H1 (cell line): Measurements from ENCODE around the gene PCDHA1. TPM values are rescaled to one million over a fixed set of nuclear protein-coding genes. Genes with fewer than 3 reads are reported as not detected.
A peak's percentile ranks its signal among the peaks of the same experiment; 100 is the strongest.

Experiments
- CTCF ChIA-PET: fragments of 300-600 bp; sonication (Branson Sonifier 250); formaldehyde crosslinking; loops from one replicate; lab custom pipeline; 2021; ENCODE audit not compliant: partially characterized antibody; lab: Charles Lee
- POLR2A ChIA-PET: fragments of 300-600 bp; sonication (Branson Sonifier 250); formaldehyde crosslinking; loops from one replicate; lab custom pipeline; 2021; ENCODE audit warnings: inconsistent platforms; ENCODE audit not compliant: partially characterized antibody; lab: Charles Lee
- DNase-seq, 2 experiments: peaks; one replicate each; pipeline versions ENCODE4 v3.0.0 to v3.0.0-alpha.2; 2010 to 2022; ENCODE audit warnings: low spot score in 2 of 2, low read depth in 1 of 2, mixed read lengths in 1 of 2
- FAIRE-seq: peaks from 2 replicates; lab custom pipeline; 2011; peaks lifted over from hg19 to GRCh38; lab: Jason Lieb, UNC
- H2AFZ ChIP-seq: 2 replicates; pipeline ENCODE4 v1.8.1; 2012; ENCODE audit warnings: low read length, inconsistent platforms
- H2AK5ac ChIP-seq: 2 replicates; pipeline ENCODE4 v1.6.1; 2013; ENCODE audit warnings: low read depth, low read length
- H2BK120ac ChIP-seq: replicated peaks from 2 replicates; pipeline ENCODE3; 2013; ENCODE audit warnings: low read depth, low read length, inconsistent platforms
- H2BK12ac ChIP-seq: 2 replicates; pipeline ENCODE4 v1.6.1; 2013; ENCODE audit warnings: low read depth, low read length
- H2BK15ac ChIP-seq: 2 replicates; pipeline ENCODE4 v1.6.1; 2013; ENCODE audit warnings: low read length
- H2BK20ac ChIP-seq: 2 replicates; pipeline ENCODE4 v1.6.1; 2013; ENCODE audit warnings: low read length
- H2BK5ac ChIP-seq: 2 replicates; pipeline ENCODE4 v1.6.1; 2013; ENCODE audit warnings: low read depth, low read length
- H3K14ac ChIP-seq: 2 replicates; pipeline ENCODE4 v1.6.1; 2013; ENCODE audit warnings: inconsistent platforms; ENCODE audit not compliant: insufficient read length
- H3K18ac ChIP-seq: 2 replicates; pipeline ENCODE4 v1.6.1; 2013; ENCODE audit warnings: low read length; ENCODE audit errors: extremely low read depth
- H3K23ac ChIP-seq: 2 replicates; pipeline ENCODE4 v1.6.1; 2013; ENCODE audit warnings: inconsistent platforms; ENCODE audit not compliant: insufficient read length
- H3K23me2 ChIP-seq: 2 replicates; pipeline ENCODE4 v1.6.1; 2013; ENCODE audit warnings: low read depth, low read length
- H3K27ac ChIP-seq: 2 replicates; pipeline ENCODE4 v1.6.1; 2011; ENCODE audit warnings: low read depth, low read length, inconsistent platforms
- H3K27me3 ChIP-seq, 4 experiments: replicated peaks in 1 of 4; 1 replicate in 1 of 4; 2 replicates in 3 of 4; pipeline versions ENCODE4 v1.6.1 to v1.8.1; 2011 to 2013; ENCODE audit warnings: low read length in 3 of 4, mild to moderate bottlenecking in 3 of 4, inconsistent platforms in 2 of 4, mixed read lengths in 2 of 4, moderate library complexity in 1 of 4; ENCODE audit not compliant: control insufficient read depth in 3 of 4, insufficient read depth in 3 of 4; ENCODE audit errors: extremely low read depth in 1 of 4
- H3K36me3 ChIP-seq, 4 experiments: 2 replicates each; pipeline versions ENCODE4 v1.6.1 to v1.8.1; 2011 to 2013; ENCODE audit warnings: mild to moderate bottlenecking in 4 of 4, low read length in 3 of 4, moderate library complexity in 2 of 4, control low read depth in 1 of 4, inconsistent platforms in 1 of 4; ENCODE audit not compliant: insufficient read depth in 4 of 4, control insufficient read depth in 2 of 4
- H3K4ac ChIP-seq: replicated peaks from 2 replicates; pipeline ENCODE3; 2013; ENCODE audit warnings: low read length, low read depth, mixed read lengths, inconsistent platforms; ENCODE audit not compliant: insufficient read length
- H3K4me1 ChIP-seq, 4 experiments: replicated peaks in 1 of 4; 1 replicate in 1 of 4; 2 replicates in 3 of 4; pipeline versions ENCODE4 v1.6.1 to v1.8.1; 2011 to 2013; ENCODE audit warnings: low read length in 3 of 4, inconsistent platforms in 2 of 4, mixed read lengths in 1 of 4; ENCODE audit not compliant: insufficient read depth in 4 of 4, control insufficient read depth in 3 of 4
- H3K4me2 ChIP-seq, 2 experiments: 2 replicates each; pipeline versions ENCODE4 v1.6.1 to v1.8.1; 2011 to 2013; ENCODE audit warnings: low read depth in 2 of 2, low read length in 2 of 2, control low read depth in 1 of 2, inconsistent platforms in 1 of 2, mild to moderate bottlenecking in 1 of 2; ENCODE audit not compliant: insufficient read depth in 1 of 2
- H3K4me3 ChIP-seq, 4 experiments: fragments of 200-600, 300-600 bp in 1 of 4; sonication (generic), shearing (Covaris generic), sonication (Bioruptor Twin) in 1 of 4; 2 replicates each; pipeline versions ENCODE4 v1.5.1 to v1.8.1; 2011 to 2016; ENCODE audit warnings: low read length in 4 of 4, low read depth in 3 of 4, control low read depth in 2 of 4, inconsistent platforms in 2 of 4, mild to moderate bottlenecking in 2 of 4, mixed read lengths in 1 of 4, moderate library complexity in 1 of 4; ENCODE audit not compliant: insufficient read depth in 2 of 4; ENCODE audit errors: extremely low read depth in 1 of 4
- H3K56ac ChIP-seq: replicated peaks from 2 replicates; pipeline ENCODE3; 2013; ENCODE audit warnings: low read depth, mild to moderate bottlenecking, mixed read lengths, low read length, inconsistent platforms; ENCODE audit not compliant: insufficient read length
- H3K79me1 ChIP-seq: 2 replicates; pipeline ENCODE4 v1.6.1; 2013; ENCODE audit warnings: low read depth, low read length, control low read depth
- H3K79me2 ChIP-seq, 2 experiments: 2 replicates each; pipeline versions ENCODE4 v1.6.1 to v1.8.1; 2012 to 2013; ENCODE audit warnings: low read length in 2 of 2, mild to moderate bottlenecking in 2 of 2, inconsistent platforms in 1 of 2; ENCODE audit not compliant: insufficient read depth in 2 of 2, control insufficient read depth in 1 of 2
- H3K9ac ChIP-seq, 4 experiments: replicated peaks in 1 of 4; 1 replicate in 1 of 4; 2 replicates in 3 of 4; pipeline versions ENCODE4 v1.6.1 to v1.8.1; 2011 to 2013; ENCODE audit warnings: low read depth in 3 of 4, low read length in 3 of 4, control low read depth in 2 of 4, mild to moderate bottlenecking in 2 of 4, moderate library complexity in 2 of 4, inconsistent platforms in 1 of 4; ENCODE audit errors: extremely low read depth in 1 of 4
- H3K9me3 ChIP-seq, 2 experiments: 2 replicates each; pipeline versions ENCODE4 v1.6.1 to v1.8.1; 2012 to 2013; ENCODE audit warnings: mild to moderate bottlenecking in 2 of 2, moderate library complexity in 2 of 2, control low read depth in 1 of 2, inconsistent platforms in 1 of 2, low read depth in 1 of 2, low read length in 1 of 2, mixed read lengths in 1 of 2; ENCODE audit not compliant: insufficient read depth in 2 of 2
- H4K20me1 ChIP-seq, 2 experiments: replicated peaks in 1 of 2; 2 replicates each; pipeline versions ENCODE3 to v1.8.1; 2011 to 2013; ENCODE audit warnings: inconsistent platforms in 2 of 2, low read length in 2 of 2, mild to moderate bottlenecking in 1 of 2; ENCODE audit not compliant: insufficient read depth in 2 of 2, control insufficient read depth in 1 of 2
- H4K5ac ChIP-seq: 2 replicates; pipeline ENCODE4 v1.6.1; 2013; ENCODE audit warnings: low read length, low read depth, mixed read lengths, inconsistent platforms; ENCODE audit not compliant: insufficient read length
- H4K8ac ChIP-seq: 2 replicates; pipeline ENCODE4 v1.8.0; 2013; ENCODE audit warnings: mild to moderate bottlenecking, moderate library complexity, low read length, inconsistent platforms; ENCODE audit not compliant: insufficient read depth; ENCODE audit errors: extremely low read depth
- H4K91ac ChIP-seq: replicated peaks from 2 replicates; pipeline ENCODE3; 2013; ENCODE audit warnings: low read length, mixed read lengths, inconsistent platforms; ENCODE audit not compliant: insufficient read length
- CBX5 ChIP-seq: fragments of 300-800, 300-1000 bp; sonication (generic); IDR thresholded peaks from 2 replicates; pipeline ENCODE4 v1.7.1; 2016; ENCODE audit warnings: antibody characterized with exemption, low read length, low read depth
- CBX8 ChIP-seq: fragments of 300-800, 300-1000 bp; sonication (generic); IDR thresholded peaks from 2 replicates; pipeline ENCODE4 v1.7.1; 2016; ENCODE audit warnings: low read depth, low read length, borderline replicate concordance
- CHD1 ChIP-seq: IDR thresholded peaks from 2 replicates; pipeline ENCODE4 v1.6.1; 2012; ENCODE audit warnings: low read depth, low read length, improper control_type of control experiment
- CREB1 ChIP-seq: IDR thresholded peaks from 2 replicates; pipeline ENCODE4 v1.6.1; 2012; ENCODE audit warnings: inconsistent platforms
- EZH2 ChIP-seq: fragments of 200-600 bp; sonication (generic); IDR thresholded peaks from 2 replicates; pipeline ENCODE4 v1.7.1; 2012; ENCODE audit warnings: low read depth, mild to moderate bottlenecking, moderate library complexity, low read length, inconsistent platforms; ENCODE audit not compliant: severe bottlenecking
- JUND ChIP-seq: IDR thresholded peaks from 2 replicates; pipeline ENCODE4 v1.6.1; 2011; ENCODE audit warnings: mild to moderate bottlenecking, improper control_type of control experiment, low read length
- KDM5A ChIP-seq: fragments of 200-600 bp; IDR thresholded peaks from 2 replicates; pipeline ENCODE4 v1.7.1; 2012; ENCODE audit warnings: mild to moderate bottlenecking, low read length, inconsistent platforms, mixed read lengths
- MAFK ChIP-seq: IDR thresholded peaks from 2 replicates; pipeline ENCODE4 v1.6.1; 2012; ENCODE audit warnings: low read depth, mild to moderate bottlenecking, improper control_type of control experiment, low read length
- RFX5 ChIP-seq: IDR thresholded peaks from 2 replicates; pipeline ENCODE4 v1.6.1; 2011; ENCODE audit warnings: low read depth, low read length, improper control_type of control experiment, borderline replicate concordance
- SIN3A ChIP-seq, 2 experiments: IDR thresholded peaks in 1 of 2; conservative IDR thresholded peaks in 1 of 2; 2 replicates each; pipeline ENCODE4 v1.6.1; 2011 to 2012; ENCODE audit warnings: low read length in 2 of 2, improper control_type of control experiment in 1 of 2, low read depth in 1 of 2, mild to moderate bottlenecking in 1 of 2
- SIRT6 ChIP-seq: IDR thresholded peaks from one replicate; pipeline ENCODE4 v1.7.1; 2012; ENCODE audit warnings: low read length, inconsistent platforms
- YY1 ChIP-seq: IDR thresholded peaks from 2 replicates; pipeline ENCODE4 v1.6.1; 2011; ENCODE audit warnings: low read depth, mild to moderate bottlenecking, low read length
- WGBS, 2 experiments: shearing (Covaris generic) in 1 of 2; methylation state at CpG; one replicate each; pipeline versions ENCODE4 v1.1.6 to v1.1.7; 2013 to 2015; ENCODE audit warnings: low lambda C conversion rate in 2 of 2, mixed read lengths in 2 of 2, inconsistent platforms in 1 of 2, low coverage in 1 of 2, missing lambda C conversion rate in 1 of 2; ENCODE audit not compliant: insufficient replicate concordance in 2 of 2, insufficient coverage in 1 of 2, insufficient read length in 1 of 2; ENCODE audit errors: extremely low coverage in 1 of 2, missing lambda C conversion rate in 1 of 2; 5-methylcytosine and 5-hydroxymethylcytosine counted together
- polyA plus RNA-seq, 7 experiments: library from polyadenylated mRNA; depleted of rRNA in 3 of 7; stranded (reverse) in 5 of 7; unstranded in 2 of 7; fragments of >200 nt in 5 of 7; fragments of 200-250 nt in 2 of 7; gene quantifications; 1 replicate in 5 of 7; 2 replicates in 1 of 7; 4 replicates in 1 of 7; pipeline versions ENCODE4 v1.2.1 to v1.2.3, GENCODE V29; 2011 to 2013; ENCODE audit warnings: missing spikeins in 2 of 7, mixed read lengths in 2 of 7
- total RNA-seq: library from RNA; stranded (reverse); fragmentation: NEBNext Ultra II Directional; extraction: Animal tissue kit (Norgen Biotek cat#: 25700); gene quantifications from 2 replicates; pipeline ENCODE4 v1.2.1, GENCODE V29; 2021

The PCDHA1 gene
- total and polyA plus RNA-seq, 2 of the 8 experiments (the other 6 are each of a cell fraction or from before 2014, with no cell fraction given), result 0.23 to 0.50 TPM

- Histone ChIP-seq H2AFZ (no peak overlapping the region), H3K9ac (no peak overlapping the region), H2AK5ac (no peak overlapping the region), H3K9me3 (no peaks in the 10 kb centered on the region), H3K23me2 (peaks cover 15% of the 10 kb centered on the region), H3K79me2 (peaks cover 0 to 3% of the 10 kb centered on the region in 2 experiments; a peak in 1 of 4 replicates), H4K20me1 (peaks cover 9 to 14% of the 10 kb centered on the region in 2 experiments), H4K91ac (no peak overlapping the region), H3K27me3 (peaks cover 2 to 27% (median 20%) of the 10 kb centered on the region in 4 experiments), H3K27ac (no peak overlapping the region), H2BK5ac (no peak overlapping the region), H2BK15ac (no peak overlapping the region), H3K14ac (no peak overlapping the region), H2BK12ac (no peak overlapping the region), H3K79me1 (no peaks in the 10 kb centered on the region), H3K36me3 (no peaks in the 10 kb centered on the region), H3K4me3 (no peak overlapping the region), H3K18ac (no peak overlapping the region), H3K23ac (no peak overlapping the region), H2BK20ac (no peak overlapping the region), H4K5ac (no peak overlapping the region), H3K4me2 (peak overlapping the region in 1 of 2 experiments; percentile 13; a peak in 1 of 4 replicates), H4K8ac (no peak overlapping the region), H3K4me1 (peaks cover 2 to 15% (median 7%) of the 10 kb centered on the region in 4 experiments; a peak in 5 of 7 replicates), H2BK120ac (no peak overlapping the region), H3K4ac (no peak overlapping the region), H3K56ac (no peak overlapping the region)
- ChIA-PET POLR2A (interaction anchor here (0.9 to 13.7 kb wide), 4 partner anchors 12 to 75 kb away, joined by 3 to 123 read pairs (median 13); no protein-coding TSS in a partner anchor), CTCF (interaction anchor here (0.8 to 5.7 kb wide), 7 partner anchors 22 to 157 kb away, joined by 3 to 56 read pairs (median 4); partner anchors contain the start of genes PCDHA10, PCDHA11, PCDHA12 and PCDHA4)
- WGBS, 2 experiments, result 75% methylated on average over 3 of the region's 3 CpGs; no CpG with 5 or more reads in 1 of the 2 experiments
- DNase-seq (no peak), FAIRE-seq (no peak)
- no peak for TF ChIP-seq SIN3A (conservative IDR thresholded peaks at IDR 0.05 in 1 of 2, IDR thresholded peaks at IDR 0.05 in 1 of 2; ENCODE audit: low read depth in 1 of 2, low read length in 2 of 2)
- TF ChIP-seq CREB1, result no peak
- TF ChIP-seq YY1, result no peak
- no peak for TF ChIP-seq CBX5
- no peak for TF ChIP-seq MAFK
- no peak for TF ChIP-seq CBX8
- TF ChIP-seq SIRT6, result no peak
- no peak for TF ChIP-seq KDM5A
- TF ChIP-seq EZH2, result no peak
- TF ChIP-seq RFX5, result no peak
- no peak for TF ChIP-seq CHD1
- no peak for TF ChIP-seq JUND
Measured at GRCh38 chr5:140964356-140964755, 178.4 kb downstream of the PCDHA1 start.
